Renal cortical epithelial cell (primary cell): Measurements from ENCODE around the gene RAET1G. TPM values are rescaled to one million over a fixed set of nuclear protein-coding genes. Genes with fewer than 3 reads are reported as not detected.
"Not testable (repeated sequence)": the region's sequence is repeated elsewhere in the genome, so short reads cannot be mapped to it uniquely, and the experiment has no call there.

Experiments
- DNase-seq: peaks from one replicate; pipeline ENCODE4 v3.0.0-alpha.2; 2011; ENCODE audit warnings: low read depth
- total RNA-seq: library from RNA; depleted of rRNA; stranded (reverse); fragments of >200 nt; gene quantifications from 2 replicates; pipeline ENCODE4 v1.2.3, GENCODE V29; 2014

RAET1G gene
- total RNA-seq, 1 donor from 2014 or later = 0.15 TPM

DNA sequence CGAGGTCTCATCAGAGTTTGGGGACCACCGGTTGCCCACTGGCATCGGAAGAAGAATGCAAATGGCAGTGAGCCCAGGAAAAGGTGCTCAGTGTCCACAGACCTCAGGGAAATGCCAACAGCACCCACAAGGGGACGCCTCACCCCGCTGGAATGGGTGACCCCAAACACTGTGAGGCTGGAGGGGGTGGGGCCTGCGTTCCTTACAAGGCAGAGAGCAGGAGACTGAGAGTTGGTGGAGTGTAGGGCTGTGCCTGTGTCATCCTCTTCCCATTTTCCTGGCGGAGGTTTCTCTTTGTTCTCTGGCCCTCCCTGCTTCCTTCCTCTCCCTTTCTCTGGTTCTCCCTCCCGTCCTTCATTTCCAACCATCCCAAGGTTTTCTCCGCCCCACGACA is 31.0 kb upstream of the RAET1G start:
- not testable (repeated sequence) for DNase-seq

DNA sequence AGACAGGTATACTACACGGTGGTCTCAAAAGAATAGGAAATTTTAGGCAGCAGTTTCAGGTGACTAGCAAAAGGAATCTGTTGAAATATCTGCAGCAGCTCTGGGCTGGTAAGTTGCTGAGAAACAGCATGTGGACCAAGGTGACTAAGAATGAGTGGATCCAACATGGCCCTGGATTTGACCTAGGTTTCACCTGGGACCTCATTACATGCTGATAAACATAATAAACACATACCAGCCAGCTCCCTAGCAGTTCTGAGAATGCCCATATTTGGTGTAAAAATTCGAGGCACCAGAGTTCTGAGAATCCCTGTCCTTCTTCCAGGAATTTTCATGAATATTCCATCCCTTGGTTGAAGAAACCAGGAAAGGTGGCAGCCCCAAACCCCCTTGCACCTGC is 30.5 kb upstream of the RAET1G start:
- DNase-seq = not testable (repeated sequence)

DNA sequence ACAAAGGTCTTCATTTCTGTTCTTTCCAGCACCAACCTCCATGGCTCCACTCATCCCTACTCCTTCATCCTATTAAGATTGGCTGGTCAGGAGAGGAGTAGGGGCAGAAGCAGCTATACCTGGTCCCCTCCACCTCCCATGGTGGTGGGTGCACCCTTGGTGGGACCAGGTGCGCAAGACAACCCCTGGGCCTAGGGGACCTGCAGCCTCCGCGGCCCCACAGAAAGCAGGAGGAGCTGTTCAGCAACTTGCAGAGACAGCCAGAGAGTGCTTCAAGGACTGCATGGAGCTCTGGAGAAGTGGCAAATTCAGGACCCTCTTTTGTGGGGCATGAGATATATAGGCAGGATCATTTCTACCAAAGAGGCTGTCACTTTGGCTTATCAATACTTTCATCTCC is 28.7 kb upstream of the RAET1G start:
- no peak for DNase-seq

DNA sequence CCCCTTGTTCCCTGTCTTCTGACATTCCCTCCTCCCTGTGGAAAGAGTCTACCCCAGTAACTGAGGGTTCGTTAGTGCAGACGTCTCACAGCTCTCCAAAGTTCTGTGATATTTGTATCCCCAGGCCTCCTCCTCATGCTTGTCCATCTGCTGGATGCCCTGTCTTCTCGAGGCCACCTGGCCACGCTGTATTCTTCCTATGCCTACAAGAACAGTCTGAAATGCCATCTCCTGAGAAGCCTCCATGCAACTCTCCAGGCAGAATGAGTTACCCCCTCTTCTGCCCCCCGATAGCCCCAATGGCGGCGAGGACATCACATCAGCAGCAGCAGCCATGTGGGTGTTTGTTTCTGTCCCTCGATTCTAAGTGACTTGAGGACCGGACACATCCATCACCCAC is 28.2 kb upstream of the RAET1G start:
- DNase-seq = no peak

DNA sequence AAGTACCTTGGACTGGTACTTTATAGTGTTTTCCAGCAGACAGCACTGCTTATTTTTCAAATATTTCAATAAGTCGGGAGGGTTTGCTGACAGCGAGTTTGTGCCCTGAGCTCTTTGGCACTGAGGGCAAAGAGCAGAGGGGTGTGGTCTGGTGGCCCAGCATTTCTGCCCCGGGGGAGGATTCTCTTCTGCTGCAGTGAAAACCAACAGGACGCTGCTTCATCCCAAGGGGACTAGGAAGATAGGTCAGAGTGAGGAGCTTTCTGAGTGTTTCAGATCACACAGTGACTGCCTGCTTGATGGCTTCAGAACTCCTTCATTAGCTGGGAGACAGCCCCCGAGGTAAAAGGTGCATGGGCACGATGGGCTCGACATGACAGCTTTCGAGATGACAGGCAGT is 27.5 kb upstream of the RAET1G start:
- no peak for DNase-seq

DNA sequence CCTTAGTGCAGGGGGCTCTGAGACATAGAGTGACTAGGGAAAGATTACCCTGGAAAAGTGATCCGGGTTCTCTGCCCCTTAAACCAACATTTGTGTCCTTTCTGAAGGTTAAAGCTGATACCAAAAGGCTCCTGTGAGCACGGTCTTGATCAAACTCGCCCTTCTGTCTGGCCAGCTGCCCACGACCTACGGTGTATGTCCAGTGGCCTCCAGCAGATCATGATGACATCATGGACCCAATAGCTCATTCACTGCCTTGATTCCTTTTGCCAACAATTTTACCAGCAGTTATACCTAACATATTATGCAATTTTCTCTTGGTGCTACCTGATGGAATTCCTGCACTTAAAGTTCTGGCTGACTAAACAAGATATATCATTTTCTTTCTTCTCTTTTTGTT is 25.7 kb upstream of the RAET1G start:
- DNase-seq = no peak

DNA sequence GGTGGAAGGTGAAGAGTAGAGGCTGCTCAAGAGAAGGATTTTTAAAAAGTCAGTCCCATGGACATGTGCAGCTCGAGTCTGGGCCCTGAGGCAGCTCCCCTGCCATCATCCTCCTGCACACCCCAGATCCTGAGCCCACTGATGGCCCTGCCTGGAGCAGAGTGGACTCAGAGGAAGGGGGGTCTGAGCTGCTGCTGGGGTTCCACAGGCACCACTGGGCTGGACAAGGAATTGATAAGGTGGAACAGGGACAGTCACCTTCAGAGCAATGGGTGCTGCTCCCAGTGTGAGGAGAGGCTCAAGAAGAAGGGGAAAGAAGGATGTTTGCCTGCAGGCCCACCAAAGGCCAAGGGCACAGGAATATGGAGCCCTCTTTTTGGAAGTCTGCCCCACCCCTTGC is 25.1 kb upstream of the RAET1G start:
- no peak for DNase-seq

DNA sequence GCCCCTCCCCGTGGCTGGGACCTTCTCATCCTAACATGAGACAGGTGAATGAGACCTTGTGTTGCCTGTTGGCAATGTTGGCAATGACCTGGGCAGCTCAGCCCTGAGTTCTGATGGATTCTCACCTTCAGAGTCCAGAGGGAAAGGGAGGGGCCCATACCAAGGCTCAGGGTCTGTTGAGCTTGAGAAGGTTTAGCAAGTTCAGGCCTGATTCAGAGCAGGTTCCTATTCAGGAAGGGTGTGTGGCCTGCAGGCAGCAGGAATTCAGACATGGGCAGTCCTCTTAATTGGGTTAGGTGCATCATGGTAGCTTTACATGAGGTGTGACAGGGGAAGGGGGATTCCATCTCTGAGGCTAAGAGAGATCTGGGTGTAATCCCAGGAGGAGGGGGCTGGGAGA is 24.6 kb upstream of the RAET1G start:
- not testable (repeated sequence) for DNase-seq

DNA sequence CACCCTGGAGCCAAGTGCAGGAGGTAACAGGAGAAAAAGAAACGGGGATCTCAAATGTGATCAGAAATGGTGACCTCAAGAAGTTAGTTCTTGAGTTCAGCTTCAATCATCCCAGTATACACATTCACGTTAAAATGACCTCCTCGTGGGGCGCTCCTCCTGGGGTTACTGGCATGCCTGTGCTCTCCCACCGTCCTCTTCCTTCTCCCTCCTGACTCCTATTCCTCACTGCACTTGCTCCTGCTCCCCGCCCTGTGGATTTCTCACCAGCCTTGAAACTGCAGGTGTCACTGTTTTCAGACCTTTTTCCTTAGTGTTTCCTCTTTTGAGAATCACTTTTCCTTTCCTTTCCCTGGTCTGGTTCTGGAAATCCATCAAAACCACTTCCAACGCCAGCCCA is 23.7 kb upstream of the RAET1G start:
- DNase-seq = not testable (repeated sequence)

DNA sequence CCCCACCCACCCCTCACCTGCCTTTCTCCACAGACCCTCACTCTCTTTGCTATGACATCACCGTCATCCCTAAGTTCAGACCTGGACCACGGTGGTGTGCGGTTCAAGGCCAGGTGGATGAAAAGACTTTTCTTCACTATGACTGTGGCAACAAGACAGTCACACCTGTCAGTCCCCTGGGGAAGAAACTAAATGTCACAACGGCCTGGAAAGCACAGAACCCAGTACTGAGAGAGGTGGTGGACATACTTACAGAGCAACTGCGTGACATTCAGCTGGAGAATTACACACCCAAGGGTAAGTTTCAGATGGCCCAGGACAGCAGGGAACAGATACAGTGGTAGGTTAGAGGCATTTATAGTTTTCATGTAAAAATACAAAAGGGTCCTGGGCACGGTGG is 22.4 kb upstream of the RAET1G start:
- not testable (repeated sequence) for DNase-seq

DNA sequence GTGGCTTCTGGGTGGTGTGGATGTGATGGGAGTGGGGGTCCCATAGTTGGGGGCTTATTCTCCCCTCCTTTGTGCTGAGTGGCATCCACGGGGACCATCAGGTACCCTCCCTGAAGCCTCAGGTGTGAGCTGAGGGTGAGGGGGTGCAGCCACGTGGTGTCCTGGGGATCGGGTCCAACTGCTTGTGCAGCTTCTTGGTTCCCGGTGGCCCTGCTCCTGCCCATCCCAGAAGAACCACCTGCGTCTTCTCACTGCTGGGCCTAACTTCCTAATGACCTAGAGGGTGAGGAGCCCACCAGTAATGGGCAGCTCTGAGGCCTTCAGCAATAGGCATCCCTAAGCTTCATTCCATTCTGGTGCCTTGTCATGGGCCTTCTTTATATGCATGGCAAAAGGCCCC is 20.4 kb upstream of the RAET1G start:
- not testable (repeated sequence) for DNase-seq

DNA sequence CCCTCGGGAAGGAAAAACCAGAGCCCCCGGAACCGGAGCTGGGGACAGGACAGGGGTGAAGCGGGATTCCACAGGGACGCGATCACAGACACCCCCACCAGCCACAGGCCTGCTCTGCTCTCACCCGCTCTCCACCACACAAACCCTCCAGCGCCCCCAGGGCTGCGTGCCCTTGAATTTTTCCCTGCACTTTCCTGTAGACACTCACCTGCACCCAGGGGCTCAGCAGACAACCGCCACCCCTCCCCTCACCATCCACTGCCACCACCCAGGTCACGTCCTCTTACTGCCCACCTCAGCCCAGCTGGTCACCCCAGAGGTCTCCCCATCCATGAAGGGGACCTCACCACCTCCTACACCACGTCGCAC is 19.5 kb upstream of the RAET1G start:
- no peak for DNase-seq

DNA sequence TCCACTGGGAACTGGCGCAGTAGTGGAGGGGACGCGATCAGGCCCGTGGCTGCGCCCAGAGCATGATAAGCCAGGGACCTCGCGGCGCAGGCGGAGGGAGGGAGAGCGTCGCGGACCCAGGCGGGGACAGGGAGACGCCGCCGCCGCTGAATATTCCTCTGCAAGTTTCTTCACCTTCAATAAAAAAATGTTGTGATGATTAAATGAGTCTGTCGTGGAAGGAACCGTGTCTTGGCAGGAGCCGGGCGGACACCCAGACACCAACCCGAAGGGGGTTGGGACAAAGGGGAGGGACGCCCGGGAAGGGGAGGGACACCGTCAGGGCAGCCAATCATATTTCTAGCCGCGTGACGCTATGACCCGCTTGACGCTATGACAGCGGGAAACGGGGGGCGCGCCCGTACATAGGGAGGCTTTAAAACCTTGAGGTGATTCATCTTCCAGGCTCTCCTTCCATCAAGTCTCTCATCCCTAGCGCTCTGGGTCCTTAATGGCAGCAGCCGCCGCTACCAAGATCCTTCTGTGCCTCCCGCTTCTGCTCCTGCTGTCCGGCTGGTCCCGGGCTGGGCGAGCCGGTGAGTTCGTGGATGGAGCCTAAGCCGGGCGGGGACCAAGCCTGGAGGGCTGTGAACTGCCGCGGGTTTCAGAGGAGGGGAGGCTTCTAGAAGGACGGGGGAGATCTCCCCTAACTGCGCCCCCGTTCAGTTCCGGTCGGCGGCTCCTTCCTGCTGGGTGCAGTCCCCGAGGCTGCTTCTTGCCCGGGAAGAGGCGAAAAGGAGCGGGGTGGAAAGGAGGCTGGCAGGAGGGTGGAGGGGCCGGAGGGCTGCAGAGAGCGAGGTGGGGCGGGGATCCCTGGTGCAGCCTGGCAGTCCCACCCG is 18.9 kb upstream of the RAET1G start, which contains the start of gene ULBP2:
Gene ULBP2 (plus strand): TSS at position 432 of the 878 bp plus-strand sequence. CDS start 59 bp downstream, at position 491.
- DNase-seq = peak; percentile 88

DNA sequence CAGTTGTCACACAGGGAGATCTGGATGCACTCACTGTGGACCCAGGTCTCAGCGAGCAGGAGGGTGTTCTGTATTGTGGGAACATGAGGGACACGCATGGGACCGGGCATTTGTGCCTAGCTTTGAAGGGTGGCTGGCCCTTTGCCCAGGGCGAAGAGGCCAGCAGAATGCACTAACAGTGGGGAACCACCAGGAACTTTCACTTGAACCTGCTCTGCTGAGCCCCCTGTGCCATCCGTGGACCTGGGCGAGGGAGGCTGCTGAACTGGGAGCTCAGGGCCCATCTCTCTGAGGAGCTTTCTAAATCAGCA is 17.7 kb upstream of the RAET1G start:
- no peak for DNase-seq

DNA sequence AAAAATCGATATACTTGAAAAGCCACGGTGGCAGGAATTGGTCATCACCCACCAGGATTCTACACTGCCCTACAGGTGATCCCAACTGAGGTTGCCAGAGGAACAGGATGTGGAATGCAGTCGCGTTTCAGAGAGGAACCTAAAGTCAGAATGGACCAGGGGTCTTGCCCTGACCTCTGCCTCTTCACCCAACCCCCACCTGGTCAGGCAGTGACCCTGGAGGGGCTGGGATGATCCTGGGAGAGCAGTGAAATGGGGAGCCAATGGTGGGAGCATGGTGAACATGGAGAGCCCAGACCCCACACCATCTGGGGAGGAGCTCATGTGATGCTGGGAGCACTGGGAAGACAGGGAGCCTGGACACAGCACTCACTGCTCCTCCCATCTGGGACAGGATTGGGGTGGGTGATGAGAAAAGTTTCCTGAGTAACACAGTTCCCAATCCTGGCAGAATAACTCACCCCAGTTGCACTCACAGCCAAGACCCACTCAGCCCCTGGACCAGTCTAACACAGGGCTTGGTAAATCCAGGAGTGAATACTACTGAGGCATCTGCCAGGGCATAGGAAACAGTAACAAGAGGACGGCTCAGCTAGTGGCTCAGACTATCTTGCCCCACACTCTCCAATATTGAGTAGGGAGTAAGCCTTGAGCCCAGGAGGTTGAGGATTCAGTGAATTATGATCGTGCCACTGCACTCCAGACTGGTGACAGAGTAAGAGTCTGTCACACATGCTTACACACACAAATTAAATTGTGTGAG is 17.2 kb upstream of the RAET1G start:
- DNase-seq = no peak

DNA sequence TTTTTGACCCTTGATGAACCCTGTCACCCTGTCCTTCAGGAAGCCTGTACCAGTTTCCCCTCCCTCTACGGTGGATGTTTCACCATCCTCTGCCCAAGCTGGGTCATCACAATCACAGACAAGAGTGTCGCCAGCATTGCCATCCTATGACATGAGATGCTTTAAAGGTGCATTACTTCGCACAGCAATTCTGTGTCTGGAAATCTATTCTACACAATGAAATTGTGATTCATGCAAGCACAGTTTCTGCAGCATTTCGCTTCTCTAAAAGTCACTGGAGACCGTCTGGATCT is 16.4 kb upstream of the RAET1G start:
- DNase-seq = no peak

DNA sequence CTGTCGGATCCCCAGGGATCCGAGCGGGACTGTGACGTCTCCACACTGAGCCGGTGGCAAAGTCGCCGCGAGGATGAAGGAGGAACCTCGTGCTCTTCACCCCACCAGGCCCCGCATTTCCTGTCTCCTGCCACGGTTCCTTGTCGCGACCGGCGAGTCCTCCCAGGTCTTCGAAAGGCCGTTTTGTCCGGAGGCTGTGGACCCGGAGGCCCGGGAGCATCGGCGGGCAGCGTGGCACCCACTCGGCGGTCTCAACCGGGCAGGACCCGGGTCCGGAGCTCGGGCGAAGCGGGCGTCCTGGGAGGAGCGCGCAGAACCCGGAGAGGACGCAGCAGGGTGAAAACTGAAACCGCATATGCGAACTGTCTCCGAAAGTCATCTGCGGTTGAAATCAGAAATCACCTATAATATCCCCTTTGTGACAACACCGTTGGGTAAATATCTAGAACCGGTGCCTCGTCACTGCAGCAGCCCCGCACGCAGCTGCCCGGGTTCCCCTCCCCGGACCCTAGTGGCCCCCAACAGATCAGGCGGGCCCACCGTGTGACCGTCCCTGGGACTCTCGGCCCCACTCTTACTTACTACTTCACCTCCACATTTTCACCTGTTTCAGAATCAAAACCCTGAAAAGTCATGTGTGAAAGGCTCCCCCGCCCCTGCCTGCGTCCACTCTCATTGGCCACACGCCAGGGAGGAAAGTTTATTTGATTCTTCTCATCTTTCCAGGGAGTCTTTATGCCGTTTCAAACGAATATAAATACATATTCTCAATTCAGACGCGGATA is 15.8 kb upstream of the RAET1G start:
- no peak for DNase-seq

DNA sequence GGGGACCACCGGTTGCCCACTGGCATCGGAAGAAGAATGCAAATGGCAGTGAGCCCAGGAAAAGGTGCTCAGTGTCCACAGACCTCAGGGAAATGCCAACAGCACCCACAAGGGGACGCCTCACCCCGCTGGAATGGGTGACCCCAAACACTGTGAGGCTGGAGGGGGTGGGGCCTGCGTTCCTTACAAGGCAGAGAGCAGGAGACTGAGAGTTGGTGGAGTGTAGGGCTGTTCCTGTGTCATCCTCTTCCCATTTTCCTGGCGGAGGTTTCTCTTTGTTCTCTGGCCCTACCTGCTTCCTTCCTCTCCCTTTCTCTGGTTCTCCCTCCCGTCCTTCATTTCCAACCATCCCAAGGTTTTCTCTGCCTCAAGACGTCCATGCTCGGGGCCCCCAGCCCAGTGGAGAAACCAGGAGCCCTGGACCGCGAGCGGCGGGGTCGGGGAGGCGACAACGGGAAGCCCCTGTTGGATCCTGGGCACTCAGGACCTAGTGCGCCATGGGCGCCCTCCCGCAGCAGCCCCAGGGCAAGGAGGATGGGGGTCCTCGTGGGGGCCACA is 15.2 kb upstream of the RAET1G start:
- not testable (repeated sequence) for DNase-seq

DNA sequence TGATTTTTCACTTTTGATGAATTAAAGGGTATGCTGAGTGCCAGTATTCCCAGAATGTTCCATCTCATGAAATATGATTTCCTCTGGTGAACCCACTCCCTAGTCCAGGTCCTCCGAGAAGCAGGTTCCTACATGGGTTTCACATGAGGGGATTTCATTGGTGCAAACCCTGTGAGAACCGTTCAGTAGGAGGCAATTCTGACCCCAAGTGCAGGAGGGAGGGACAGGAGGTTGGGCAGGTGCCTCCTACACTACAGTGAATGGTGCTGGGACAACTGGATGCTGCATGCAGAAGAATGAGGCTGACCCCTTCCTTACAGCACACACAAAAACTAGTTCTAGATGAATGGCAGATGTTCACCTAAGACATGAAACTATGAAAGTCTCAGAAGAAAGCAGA is 13.8 kb upstream of the RAET1G start:
- no peak for DNase-seq

DNA sequence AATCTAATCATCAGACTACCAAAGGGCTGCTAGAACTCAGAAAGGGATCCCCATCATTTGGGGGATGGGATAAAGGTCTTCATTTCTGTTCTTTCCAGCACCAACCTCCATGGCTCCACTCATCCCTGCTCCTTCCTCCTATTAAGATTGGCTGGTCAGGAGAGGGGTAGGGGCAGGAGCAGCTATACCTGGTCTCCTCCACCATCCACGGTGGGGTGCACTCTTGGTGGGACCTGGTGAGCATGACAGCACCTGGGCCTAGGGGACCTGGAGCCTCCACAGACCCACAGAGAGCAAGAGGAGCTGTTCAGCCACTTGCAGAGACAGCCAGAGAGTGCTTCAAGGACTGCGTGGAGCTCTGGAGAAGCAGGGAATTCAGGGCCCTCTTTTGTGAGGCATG is 12.7 kb upstream of the RAET1G start:
- DNase-seq = no peak

DNA sequence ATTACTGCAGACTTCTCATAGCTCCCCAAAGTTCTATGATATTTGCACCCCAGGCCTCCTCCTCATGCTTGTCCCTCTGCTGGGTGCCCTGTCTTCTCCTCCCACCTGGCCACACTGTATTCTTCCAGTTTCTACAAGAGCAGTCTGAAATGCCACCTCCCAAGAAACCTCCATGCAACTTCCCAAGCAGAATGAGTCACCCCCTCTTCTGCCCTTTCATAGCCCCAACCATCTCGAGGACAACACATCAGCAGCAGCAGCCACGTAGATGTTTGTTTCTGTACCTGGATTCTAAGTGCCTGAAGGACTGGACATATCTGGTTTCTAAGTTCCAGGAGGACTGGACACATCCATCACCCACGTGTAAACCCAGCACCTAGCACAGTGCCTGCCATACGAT is 12.3 kb upstream of the RAET1G start:
- DNase-seq = peak; percentile 26
